Urothelium cell line (cell line): ENCODE results near the gene CDH4.
A peak's percentile ranks its signal among the peaks of the same experiment; 100 is the strongest.

Source experiments
- DNase-seq: peaks from one replicate; pipeline ENCODE4 v3.0.0; 2011; ENCODE audit warnings: low spot score, mixed read lengths
- FAIRE-seq: peaks from 2 replicates; lab custom pipeline; 2011; peaks lifted over from hg19 to GRCh38; lab: Jason Lieb, UNC

The CDH4 gene

GRCh38 chr20:61613917-61614705 is 362.1 kb downstream of the CDH4 start:
- FAIRE-seq (no peak), DNase-seq (no peak)

DNA sequence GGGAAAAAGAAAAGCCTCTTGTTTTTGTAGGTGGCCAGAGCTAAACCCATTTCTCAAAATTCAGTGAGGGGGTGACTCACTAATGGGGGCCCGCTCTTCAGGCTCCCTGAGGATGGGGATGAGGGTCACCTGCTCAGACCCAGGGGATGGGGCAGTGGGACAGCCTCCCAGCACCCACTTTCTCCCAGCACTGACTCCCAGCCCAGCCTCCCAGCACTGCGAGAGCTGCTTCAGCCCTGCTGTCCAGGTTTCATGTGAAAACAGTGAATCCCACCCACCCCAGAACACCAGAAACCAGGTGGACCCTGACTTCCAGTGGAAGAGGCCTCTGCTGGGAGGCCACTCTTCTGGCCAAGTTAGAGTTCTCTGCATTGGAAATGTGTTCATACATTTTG is 362.6 kb downstream of the CDH4 start:
- no peak for FAIRE-seq
- DNase-seq: no peak

DNA sequence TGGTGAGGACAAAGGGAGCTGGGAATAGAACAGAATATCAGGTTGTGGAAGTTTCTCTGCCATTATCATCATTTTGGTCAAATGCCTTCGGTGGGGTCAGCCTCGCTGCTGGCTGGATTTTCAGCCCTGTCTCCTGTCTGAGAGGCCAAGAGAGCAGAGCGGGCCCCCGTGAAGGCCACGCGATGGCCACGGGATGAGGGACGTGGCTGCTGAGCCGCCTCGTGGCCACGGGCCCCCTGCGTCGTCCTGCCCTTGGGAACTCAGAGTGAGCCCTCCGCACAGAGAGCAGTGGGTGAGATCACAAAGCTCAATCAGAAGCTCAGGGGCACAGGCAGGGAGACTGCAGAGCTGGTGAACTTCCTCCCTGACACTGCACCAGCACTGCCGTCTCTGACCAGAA is 363.7 kb downstream of the CDH4 start:
- DNase-seq (no peak), FAIRE-seq (no peak)

- DNase-seq (no peak), FAIRE-seq (no peak)
Measured at GRCh38 chr20:61619751-61620150, 367.7 kb downstream of the CDH4 start.

DNA sequence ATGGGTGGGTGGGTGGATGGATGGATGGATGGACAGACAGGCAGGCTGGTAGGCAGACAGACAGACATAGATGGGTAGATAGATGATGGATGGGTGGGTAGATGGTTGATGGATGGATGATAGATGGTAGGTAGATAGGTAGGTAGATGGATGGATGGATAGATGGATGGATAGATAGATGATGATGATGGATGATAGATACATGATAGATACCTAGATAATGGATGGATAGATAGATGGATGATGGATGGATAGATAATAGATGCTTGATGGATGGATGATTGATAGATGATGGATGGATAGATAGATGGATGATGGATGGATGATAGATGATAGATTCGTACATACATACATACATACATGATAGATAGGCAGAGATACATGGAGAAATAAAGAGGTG is 368.1 kb downstream of the CDH4 start:
- DNase-seq: no peak
- no peak for FAIRE-seq

DNA sequence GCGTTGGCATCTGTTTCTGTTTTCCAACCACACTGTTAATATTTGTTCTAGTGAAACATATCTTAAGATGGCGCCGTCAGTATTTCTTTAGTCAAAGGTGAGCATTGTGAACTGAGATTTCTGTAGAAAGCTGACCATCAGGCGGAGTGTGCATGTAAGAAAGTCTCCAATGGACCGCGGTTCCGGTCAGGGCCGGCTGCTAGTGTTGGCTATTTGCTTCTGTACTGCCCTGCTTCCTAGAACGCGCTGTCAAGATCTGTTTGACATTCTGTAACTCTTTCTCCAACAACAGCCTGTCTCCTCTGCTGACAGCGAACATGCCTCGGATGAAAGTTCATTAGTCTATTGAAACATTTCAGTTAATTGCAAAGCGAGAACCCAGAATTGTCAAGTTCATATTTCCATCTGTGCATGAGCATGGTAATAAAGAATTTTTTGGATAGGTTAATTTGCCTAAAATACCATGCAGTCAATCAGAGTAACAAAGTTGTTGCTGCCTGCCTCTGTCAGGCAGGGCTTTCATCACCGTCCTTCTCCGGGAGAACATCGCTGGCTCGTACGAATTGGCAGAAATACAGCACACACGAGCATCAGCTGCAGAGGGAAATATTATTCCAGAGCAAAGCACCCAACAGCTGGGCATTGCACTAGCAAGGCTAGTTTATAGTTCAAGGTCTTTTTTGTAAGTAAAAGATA is 369.1 kb downstream of the CDH4 start:
- FAIRE-seq (no peak), DNase-seq (no peak)

GRCh38 chr20:61621852-61622251 is 369.8 kb downstream of the CDH4 start:
- no peak for DNase-seq
- FAIRE-seq: no peak

DNA sequence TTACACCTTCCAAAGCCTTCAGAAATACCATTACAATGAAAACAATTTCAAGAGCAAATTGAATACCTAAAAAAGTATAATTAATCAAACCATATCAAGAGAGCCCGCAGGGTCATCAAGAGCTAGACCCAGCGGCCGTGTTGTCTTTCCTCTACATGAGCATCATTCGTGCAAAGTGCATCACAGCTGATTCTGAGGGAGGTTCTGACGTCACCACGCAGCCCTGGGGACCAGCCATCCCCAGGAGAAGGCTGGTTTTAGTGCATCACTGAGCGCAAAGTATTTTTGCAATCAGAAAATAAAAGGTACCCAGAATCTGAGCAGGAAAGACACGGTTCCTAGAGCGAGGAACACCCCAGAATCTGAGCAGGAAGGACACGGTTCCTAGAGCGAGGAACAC is 371.4 kb downstream of the CDH4 start:
- no peak for FAIRE-seq
- DNase-seq: no peak

DNA sequence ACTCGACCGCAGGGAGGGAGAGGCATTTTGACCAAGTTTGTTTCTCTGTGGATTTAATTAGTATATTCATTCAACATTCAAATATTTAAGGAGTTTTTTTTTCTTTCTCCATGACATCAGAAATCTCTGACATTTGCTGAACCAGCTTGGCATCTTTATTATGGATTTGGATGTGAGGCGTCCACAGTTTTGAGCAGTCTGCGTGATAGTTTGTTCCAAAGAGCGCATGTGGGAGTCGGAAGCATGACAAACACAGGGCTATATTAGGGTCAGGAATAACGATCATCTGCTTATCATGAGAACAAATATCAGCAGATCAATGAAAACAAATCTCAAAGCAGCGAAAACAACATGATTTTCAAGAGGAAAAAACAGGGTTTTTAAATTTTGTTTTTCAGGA is 373.2 kb downstream of the CDH4 start:
- DNase-seq (no peak), FAIRE-seq (no peak)

DNA sequence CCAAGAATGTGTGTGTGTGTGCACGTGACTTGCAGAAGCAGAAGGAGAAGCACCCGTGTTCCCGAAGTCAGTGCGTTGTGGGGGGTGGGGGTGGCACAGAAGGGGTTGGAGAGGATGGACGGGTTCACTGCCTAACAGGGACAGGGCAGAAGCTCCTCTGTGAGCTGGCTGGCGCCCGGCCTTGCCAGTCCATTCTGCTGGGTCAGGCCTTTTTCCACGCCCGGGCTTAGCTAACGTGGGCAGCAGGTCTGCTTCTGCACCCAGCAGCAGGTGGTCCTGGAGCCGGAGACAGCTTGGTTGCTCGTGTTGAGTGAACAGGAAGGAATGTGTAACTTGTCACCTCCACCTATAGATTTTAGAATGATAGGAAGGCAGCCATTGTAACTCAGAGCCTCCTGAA is 374.4 kb downstream of the CDH4 start:
- no peak for DNase-seq
- no peak for FAIRE-seq

- DNase-seq (no peak), FAIRE-seq (no peak)
Measured at GRCh38 chr20:61627791-61628415, 375.8 kb downstream of the CDH4 start.

DNA sequence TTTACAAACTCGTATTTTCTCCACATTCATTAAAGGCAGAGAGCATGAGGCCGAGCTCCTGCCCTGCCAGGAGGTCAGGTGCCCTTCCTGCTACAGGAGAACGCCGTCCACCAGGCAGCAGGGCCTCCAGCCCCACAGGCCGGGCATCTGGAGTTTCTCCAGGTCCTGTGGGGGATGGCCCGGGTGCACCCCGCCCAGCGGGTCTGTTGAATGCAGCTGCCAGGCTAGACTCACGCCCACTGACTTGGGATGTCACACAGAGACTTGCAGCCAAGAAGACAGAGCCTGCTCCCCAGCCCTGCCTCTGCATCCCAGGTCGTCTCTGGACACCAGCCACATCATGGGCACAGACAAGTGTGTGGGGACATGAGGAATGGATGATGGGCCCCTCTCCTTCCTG is 376.4 kb downstream of the CDH4 start:
- FAIRE-seq (no peak), DNase-seq (no peak)

DNA sequence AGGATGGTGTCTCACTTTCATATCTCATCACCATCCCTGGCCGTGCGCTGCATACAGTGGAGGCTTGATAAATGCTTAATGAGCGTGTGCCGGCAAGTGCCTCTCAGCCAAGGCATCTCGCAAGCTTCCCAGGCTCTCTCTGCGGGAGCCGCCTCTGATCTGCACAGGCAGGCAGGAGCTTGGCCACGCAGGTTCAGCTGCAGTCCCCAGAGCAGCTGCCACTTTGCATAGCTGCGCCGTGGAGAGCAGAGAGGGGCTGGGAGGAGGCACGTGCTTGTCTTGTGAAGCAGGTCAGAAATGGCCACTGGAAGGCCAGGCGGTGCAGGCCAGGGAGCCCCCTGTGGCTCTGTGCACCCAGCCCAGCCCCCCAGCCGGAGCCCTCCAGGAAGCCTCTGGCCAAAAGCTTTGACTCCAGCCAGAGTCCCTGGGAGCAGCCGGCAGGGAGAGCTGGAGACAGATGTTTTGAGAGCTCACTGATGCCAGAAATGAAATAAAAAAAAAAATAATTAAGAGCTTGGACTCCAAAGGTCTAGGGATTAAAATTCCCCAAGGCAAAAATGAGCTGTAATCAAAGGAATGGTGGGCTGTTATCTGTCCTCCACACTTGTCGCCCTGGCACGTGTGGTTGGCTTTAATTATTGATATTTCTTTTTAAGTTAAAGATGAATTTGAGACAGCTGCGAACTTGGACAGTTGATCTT is 377.0 kb downstream of the CDH4 start:
- no peak for DNase-seq
- no peak for FAIRE-seq

- DNase-seq (no peak), FAIRE-seq (no peak)
Measured at GRCh38 chr20:61629602-61630390, 377.7 kb downstream of the CDH4 start.

GRCh38 chr20:61630391-61630650 is 378.3 kb downstream of the CDH4 start:
- no peak for DNase-seq
- FAIRE-seq: no peak

DNA sequence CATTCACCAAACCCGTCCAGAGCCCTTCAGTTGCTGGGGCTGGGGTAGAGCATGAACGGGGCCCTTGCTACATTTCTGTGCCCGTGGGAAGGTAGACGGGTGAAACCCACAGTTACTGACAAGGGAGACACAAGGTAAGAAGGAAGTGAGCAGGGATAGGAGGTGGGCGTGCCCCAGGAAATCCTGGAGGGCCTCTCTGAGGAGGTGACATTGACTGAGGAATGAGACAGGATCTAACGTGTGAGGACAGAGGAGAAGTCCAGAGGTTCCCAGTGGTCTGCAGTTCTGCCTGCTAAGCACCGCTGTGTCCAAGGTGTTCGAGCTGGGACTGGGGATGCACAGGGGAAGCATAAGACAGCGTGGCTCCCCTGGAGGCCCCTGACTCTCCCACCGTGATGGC is 378.8 kb downstream of the CDH4 start:
- FAIRE-seq: no peak
- no peak for DNase-seq

DNA sequence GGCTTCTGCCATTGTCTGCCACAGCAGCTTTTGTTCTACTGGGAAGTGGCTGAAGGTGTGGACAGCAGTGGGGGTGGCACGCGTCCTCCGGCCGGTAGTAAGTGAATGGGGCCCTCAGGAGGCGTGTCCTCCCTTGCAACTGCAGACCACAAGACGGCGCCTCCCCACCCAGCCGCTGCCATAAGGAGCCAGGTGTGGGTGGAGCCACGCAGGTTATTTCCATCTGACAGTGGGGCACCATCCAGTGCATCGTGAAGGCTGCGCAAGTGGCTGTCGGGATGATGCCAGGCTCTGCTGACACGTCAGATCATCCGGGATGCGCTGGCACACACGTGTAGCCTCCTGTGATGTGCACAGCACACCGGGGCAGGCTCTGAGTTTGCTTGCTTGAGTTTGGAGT is 379.7 kb downstream of the CDH4 start:
- no peak for DNase-seq
- no peak for FAIRE-seq

GRCh38 chr20:61633004-61633403 is 380.9 kb downstream of the CDH4 start:
- DNase-seq (no peak), FAIRE-seq (peak; percentile 32)

DNA sequence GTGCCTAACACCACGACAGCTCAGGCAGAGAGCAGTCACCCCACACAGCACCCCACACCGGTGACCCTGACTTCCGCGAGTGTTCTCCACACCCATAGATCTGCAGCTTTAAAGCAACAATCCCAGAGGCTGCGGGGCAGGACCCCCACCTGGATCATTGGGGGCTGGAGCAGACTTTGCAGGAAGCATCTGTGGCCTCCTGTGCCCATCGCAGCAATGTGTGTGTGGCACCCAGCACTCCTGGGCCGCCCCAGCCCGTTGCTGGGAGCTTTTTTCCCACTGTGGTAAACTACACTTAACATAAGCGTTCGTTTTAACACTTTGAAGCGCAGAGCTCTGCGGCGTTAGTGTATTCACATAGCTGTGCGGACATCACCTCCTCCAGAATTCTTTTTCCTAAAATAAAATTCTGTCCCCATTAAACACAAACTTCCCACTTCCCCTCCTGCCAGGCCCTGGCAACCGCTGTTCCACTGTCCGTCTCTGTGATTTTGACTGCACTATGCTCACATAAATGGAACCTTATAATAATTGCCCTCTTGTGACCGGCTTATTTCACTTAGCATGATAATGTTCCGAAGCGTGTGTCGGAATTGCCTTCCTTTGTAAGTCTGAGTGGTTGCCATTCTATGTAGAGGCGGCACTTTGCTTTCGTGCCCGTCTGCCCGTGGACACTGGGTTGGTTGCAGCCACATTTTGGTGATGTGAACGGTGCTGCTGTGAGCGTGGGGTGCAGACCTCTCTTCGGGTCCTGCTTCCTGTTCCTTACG is 382.5 kb downstream of the CDH4 start:
- DNase-seq (no peak), FAIRE-seq (no peak)

DNA sequence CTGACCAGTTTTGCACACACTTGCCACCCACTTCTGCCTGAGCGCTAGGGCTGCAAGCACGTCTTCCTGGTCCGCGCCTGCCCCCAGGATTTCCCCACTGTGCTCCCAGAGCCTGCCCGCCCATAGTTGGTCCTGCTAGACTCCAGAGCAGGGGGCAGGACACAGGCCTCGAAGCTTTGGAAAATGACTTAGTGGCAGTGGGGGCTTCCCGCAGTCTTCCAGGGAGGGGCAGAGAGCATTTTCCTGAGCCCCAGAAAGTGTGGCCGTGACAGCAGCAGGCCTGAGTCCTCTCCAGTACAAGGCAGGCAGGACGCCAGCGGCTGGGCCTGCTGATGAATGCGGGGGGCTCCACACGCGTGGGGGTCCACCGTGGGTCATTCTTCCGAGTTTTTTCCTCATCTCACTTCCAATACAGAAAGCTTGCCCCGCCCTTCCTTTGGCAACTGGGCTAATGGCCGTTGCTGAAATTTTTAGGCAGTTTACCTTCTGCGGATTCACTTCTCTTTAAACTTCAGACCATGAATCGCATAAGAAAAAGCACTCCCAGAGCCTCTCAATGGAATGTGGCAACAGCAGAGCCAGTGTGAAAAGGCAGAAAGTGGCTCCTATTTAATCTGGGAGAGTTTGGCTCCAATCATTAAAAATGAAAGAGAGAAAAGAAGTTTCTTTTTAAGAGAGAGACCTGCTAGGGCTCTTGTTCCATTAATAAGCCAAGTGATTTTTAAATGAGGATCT is 383.8 kb downstream of the CDH4 start:
- no peak for DNase-seq
- FAIRE-seq: no peak
